Panc1 (cell line): ENCODE data around the gene TSC22D4. TPM values are rescaled to one million over a fixed set of nuclear protein-coding genes. Genes with fewer than 3 reads are reported as not detected.
A peak's percentile ranks its signal among the peaks of the same experiment; 100 is the strongest.

ENCODE experiments used
- ATAC-seq: fragments of 200-7000 bp; cut with Tn5 transposase; 2 replicates; pipeline ENCODE4 v1.9.1; 2020; ENCODE audit warnings: mild to moderate bottlenecking, moderate library complexity
- BruUV-seq: library from RNA; stranded (reverse); fragments of 400-500 nt; replicated peaks from 2 replicates; lab custom pipeline; 2021; lab: Mats Ljungman, UMichigan
- CTCF ChIA-PET: fragments of 300-600 bp; sonication (Branson Sonifier 250); formaldehyde crosslinking; loops from one replicate; lab custom pipeline; 2022; ENCODE audit warnings: antibody characterized with exemption; lab: Charles Lee
- POLR2A ChIA-PET: fragments of 300-600 bp; sonication (Branson Sonifier 250); formaldehyde crosslinking; loops from one replicate; lab custom pipeline; 2022; ENCODE audit warnings: antibody characterized with exemption; lab: Charles Lee
- DNase-seq: peaks from one replicate; pipeline ENCODE4 v3.0.0-alpha.2; 2010; ENCODE audit warnings: low read depth, low spot score
- H3K27ac ChIP-seq: 2 replicates; pipeline ENCODE4 v1.5.1; 2011; ENCODE audit warnings: mild to moderate bottlenecking, low read length, inconsistent platforms
- H3K27me3 ChIP-seq: fragments of 200-500 bp; sonication (Bioruptor generic); 2 replicates; pipeline ENCODE4 v1.6.0; 2014; ENCODE audit warnings: low read length, inconsistent platforms; ENCODE audit not compliant: control insufficient read depth, insufficient read depth
- H3K36me3 ChIP-seq: fragments of 200-500 bp; sonication (Bioruptor generic); 2 replicates; pipeline ENCODE4 v1.5.1; 2014; ENCODE audit warnings: inconsistent platforms, mild to moderate bottlenecking, low read length, moderate library complexity; ENCODE audit not compliant: control insufficient read depth, insufficient read depth
- H3K4me1 ChIP-seq: 2 replicates; pipeline ENCODE4 v1.5.1; 2011; ENCODE audit warnings: inconsistent platforms, mild to moderate bottlenecking, low read length, moderate library complexity; ENCODE audit not compliant: control insufficient read depth, insufficient read depth
- H3K4me3 ChIP-seq, 2 experiments: 2 replicates each; pipeline ENCODE4 v1.5.1; 2011 to 2012; ENCODE audit warnings: low read depth in 2 of 2, low read length in 2 of 2, mild to moderate bottlenecking in 2 of 2, inconsistent platforms in 1 of 2, moderate library complexity in 1 of 2
- H3K9me3 ChIP-seq: fragments of 200-500 bp; sonication (Bioruptor generic); 2 replicates; pipeline ENCODE4 v1.5.1; 2014; ENCODE audit warnings: low read depth, mild to moderate bottlenecking, inconsistent platforms, low read length, moderate library complexity; ENCODE audit not compliant: control insufficient read depth, insufficient read depth
- POLR2AphosphoS5 ChIP-seq: IDR thresholded peaks from 2 replicates; pipeline ENCODE4 v1.6.1; 2012; ENCODE audit warnings: mild to moderate bottlenecking, low read depth, low read length, moderate library complexity
- SIN3A ChIP-seq: IDR thresholded peaks from 2 replicates; pipeline ENCODE4 v1.6.1; 2012; ENCODE audit warnings: low read depth, mild to moderate bottlenecking, low read length, moderate library complexity, borderline replicate concordance; ENCODE audit not compliant: insufficient read depth
- TCF7L2 ChIP-seq: IDR thresholded peaks from 2 replicates; pipeline ENCODE4 v1.6.1; 2011; ENCODE audit warnings: mild to moderate bottlenecking, low read depth, low read length, inconsistent platforms
- in situ Hi-C: cut with HindIII; loops from 2 replicates; pipeline ENCODE4 v1.10.0; 2016; ENCODE audit warnings: low sequenced_read_pairs, low pct_unique_long_range_greater_than_20kb
- intact Hi-C: fragments of 100-400 bp; cut with micrococcal nuclease; formaldehyde crosslinking; loops from one replicate; pipeline ENCODE4 v1.10.0; 2022; ENCODE audit not compliant: unreplicated experiment
- total RNA-seq: library from RNA; stranded (reverse); gene quantifications from one replicate; pipeline ENCODE4 v1.2.1, GENCODE V29; 2021; ENCODE audit not compliant: unreplicated experiment
- TF ChIP-seq, protein P1 (sequence below), 2 experiments: IDR thresholded peaks; 2 replicates each; pipeline ENCODE4 v1.6.1; 2011 to 2012; ENCODE audit warnings: low read depth in 2 of 2, control low read depth in 1 of 2, low read length in 1 of 2, mild to moderate bottlenecking in 1 of 2, moderate library complexity in 1 of 2; ENCODE audit not compliant: insufficient read depth in 1 of 2
- TF ChIP-seq, protein P2 (sequence below): fragments of 450-650 bp; IDR thresholded peaks from 2 replicates; pipeline ENCODE4 v1.5.1; 2017; ENCODE audit warnings: mild to moderate bottlenecking

TSC22D4 gene
- total RNA-seq, 1 experiment from 2014 or later, result 82.6 TPM

- ChIA-PET CTCF (interaction anchor here (0.7 kb wide), 1 partner anchor 131 kb away, joined by 4 read pairs; no protein-coding TSS in a partner anchor), POLR2A (interaction anchor here (0.5 to 1.0 kb wide), 8 partner anchors 8 to 489 kb away, joined by 3 to 12 read pairs (median 4); partner anchors contain the start of gene PPP1R35)
- H3K27ac ChIP-seq, result peak within 1 kb of the TSS; percentile 98
- H3K36me3 ChIP-seq, result no peaks in the 10 kb centered on the region; the same call in 1 of the 2 replicates
- peak; percentile 97 for TF ChIP-seq POLR2AphosphoS5
- TF ChIP-seq SIN3A, result peak; percentile 80; the same call in 1 of the 2 replicates
- no peak for TF ChIP-seq TCF7L2
- TF ChIP-seq, protein P1, sequence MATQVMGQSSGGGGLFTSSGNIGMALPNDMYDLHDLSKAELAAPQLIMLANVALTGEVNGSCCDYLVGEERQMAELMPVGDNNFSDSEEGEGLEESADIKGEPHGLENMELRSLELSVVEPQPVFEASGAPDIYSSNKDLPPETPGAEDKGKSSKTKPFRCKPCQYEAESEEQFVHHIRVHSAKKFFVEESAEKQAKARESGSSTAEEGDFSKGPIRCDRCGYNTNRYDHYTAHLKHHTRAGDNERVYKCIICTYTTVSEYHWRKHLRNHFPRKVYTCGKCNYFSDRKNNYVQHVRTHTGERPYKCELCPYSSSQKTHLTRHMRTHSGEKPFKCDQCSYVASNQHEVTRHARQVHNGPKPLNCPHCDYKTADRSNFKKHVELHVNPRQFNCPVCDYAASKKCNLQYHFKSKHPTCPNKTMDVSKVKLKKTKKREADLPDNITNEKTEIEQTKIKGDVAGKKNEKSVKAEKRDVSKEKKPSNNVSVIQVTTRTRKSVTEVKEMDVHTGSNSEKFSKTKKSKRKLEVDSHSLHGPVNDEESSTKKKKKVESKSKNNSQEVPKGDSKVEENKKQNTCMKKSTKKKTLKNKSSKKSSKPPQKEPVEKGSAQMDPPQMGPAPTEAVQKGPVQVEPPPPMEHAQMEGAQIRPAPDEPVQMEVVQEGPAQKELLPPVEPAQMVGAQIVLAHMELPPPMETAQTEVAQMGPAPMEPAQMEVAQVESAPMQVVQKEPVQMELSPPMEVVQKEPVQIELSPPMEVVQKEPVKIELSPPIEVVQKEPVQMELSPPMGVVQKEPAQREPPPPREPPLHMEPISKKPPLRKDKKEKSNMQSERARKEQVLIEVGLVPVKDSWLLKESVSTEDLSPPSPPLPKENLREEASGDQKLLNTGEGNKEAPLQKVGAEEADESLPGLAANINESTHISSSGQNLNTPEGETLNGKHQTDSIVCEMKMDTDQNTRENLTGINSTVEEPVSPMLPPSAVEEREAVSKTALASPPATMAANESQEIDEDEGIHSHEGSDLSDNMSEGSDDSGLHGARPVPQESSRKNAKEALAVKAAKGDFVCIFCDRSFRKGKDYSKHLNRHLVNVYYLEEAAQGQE (IDR thresholded peaks at IDR 0.05; ENCODE audit: insufficient read depth in 1 of 2, low read depth in 2 of 2, low read length in 1 of 2), result no peak
- TF ChIP-seq, protein P2, sequence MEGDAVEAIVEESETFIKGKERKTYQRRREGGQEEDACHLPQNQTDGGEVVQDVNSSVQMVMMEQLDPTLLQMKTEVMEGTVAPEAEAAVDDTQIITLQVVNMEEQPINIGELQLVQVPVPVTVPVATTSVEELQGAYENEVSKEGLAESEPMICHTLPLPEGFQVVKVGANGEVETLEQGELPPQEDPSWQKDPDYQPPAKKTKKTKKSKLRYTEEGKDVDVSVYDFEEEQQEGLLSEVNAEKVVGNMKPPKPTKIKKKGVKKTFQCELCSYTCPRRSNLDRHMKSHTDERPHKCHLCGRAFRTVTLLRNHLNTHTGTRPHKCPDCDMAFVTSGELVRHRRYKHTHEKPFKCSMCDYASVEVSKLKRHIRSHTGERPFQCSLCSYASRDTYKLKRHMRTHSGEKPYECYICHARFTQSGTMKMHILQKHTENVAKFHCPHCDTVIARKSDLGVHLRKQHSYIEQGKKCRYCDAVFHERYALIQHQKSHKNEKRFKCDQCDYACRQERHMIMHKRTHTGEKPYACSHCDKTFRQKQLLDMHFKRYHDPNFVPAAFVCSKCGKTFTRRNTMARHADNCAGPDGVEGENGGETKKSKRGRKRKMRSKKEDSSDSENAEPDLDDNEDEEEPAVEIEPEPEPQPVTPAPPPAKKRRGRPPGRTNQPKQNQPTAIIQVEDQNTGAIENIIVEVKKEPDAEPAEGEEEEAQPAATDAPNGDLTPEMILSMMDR, result no peak
- in situ Hi-C loops, result no loop called here
- intact Hi-C loops, result no loop called here
- peak within 1 kb of the TSS; percentile 66 to 92 for H3K4me3 ChIP-seq
- H3K9me3 ChIP-seq, result no peaks in the 10 kb centered on the region
- BruUV-seq, result TSS peak; percentile 97
- DNase-seq, result peak; percentile 95
- peaks cover 31% of the 10 kb centered on the region for H3K4me1 ChIP-seq
- ATAC-seq, result peak; percentile 78
- H3K27me3 ChIP-seq, result no peaks in the 10 kb centered on the region
Measured at GRCh38 chr7:100428199-100428966, 50.6 kb downstream of the TSC22D4 start, which contains the start of gene ZCWPW1. Gene ZCWPW1, minus strand, starts transcription at chr7:100428703. Its CDS starts 8,054 bp downstream, at chr7:100420649.

DNA sequence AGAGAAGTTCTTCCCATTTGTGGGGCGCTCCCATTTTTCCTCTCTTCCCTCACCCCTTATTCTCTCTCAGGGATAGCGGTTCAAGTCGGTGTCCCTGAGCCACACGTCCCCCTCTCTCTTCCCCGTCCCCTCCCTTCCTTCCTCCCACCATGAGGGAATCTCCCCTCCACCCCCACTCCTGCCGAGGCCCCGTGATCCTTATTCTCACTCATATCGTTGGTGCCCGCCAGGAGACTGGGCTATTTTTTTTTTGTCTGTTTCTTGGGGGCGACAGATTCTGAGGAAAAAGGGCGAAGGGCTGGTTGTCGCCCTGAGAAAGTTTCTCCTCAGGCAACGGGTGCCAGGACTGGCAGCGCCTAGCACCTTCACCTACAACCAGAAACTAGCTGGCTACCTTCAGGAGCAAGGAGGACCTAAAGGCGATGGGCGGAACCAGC is 51.2 kb downstream of the TSC22D4 start:
- H3K27me3 ChIP-seq, result no peaks in the 10 kb centered on the region
- no TSS peak for BruUV-seq
- DNase-seq, result no peak
- ChIA-PET POLR2A (interaction anchor here (1.0 kb wide), 1 partner anchor 9 kb away, joined by 6 read pairs; the partner anchor contains the start of gene PPP1R35), CTCF (no interaction called here)
- peak overlapping the region; percentile 98 for H3K27ac ChIP-seq
- peak overlapping the region; percentile 66 to 92 for H3K4me3 ChIP-seq
- H3K4me1 ChIP-seq, result peaks cover 25% of the 10 kb centered on the region
- no peaks in the 10 kb centered on the region for H3K9me3 ChIP-seq
- H3K36me3 ChIP-seq, result no peaks in the 10 kb centered on the region; the same call in 1 of the 2 replicates
- intact Hi-C loops, result no loop called here
- TF ChIP-seq POLR2AphosphoS5 (no peak), SIN3A (no peak), TCF7L2 (no peak)
- TF ChIP-seq, protein P2, result no peak
- TF ChIP-seq, protein P1 (IDR thresholded peaks at IDR 0.05; ENCODE audit: insufficient read depth in 1 of 2, low read depth in 2 of 2, low read length in 1 of 2), result no peak
- in situ Hi-C loops, result no loop called here
- no peak for ATAC-seq
